SK-MEL-5 (cell line): ENCODE results near the gene HP1BP3. TPM values are rescaled to one million over a fixed set of nuclear protein-coding genes. Genes with fewer than 3 reads are reported as not detected.

Experiments
- DNase-seq: peaks from one replicate; pipeline ENCODE4 v3.0.0-alpha.2; 2016; ENCODE audit warnings: low read depth, low spot score
- in situ Hi-C: cut with HindIII; loops from 2 replicates; pipeline ENCODE4 v1.10.0; 2016; ENCODE audit warnings: low sequenced_read_pairs, high pct_unique_total_duplicates, low pct_unique_long_range_greater_than_20kb
- total RNA-seq: library from RNA; depleted of rRNA; stranded (reverse); fragments of >200 nt; shearing (Covaris generic); gene quantifications from 2 replicates; pipeline ENCODE4 v1.2.3, GENCODE V29; 2014

The HP1BP3 gene
- total RNA-seq, 1 experiment from 2014 or later, result 251 TPM

- in situ Hi-C loops, result no loop called here
- peak; percentile 93 for DNase-seq
Measured at GRCh38 chr1:20786253-20787028, 666 bp downstream of the HP1BP3 start.

- peak; percentile 10 for DNase-seq
- in situ Hi-C loops, result no loop called here
Measured at GRCh38 chr1:20785907-20786252, 1.2 kb downstream of the HP1BP3 start.

GRCh38 chr1:20775700-20776099 is 11.4 kb downstream of the HP1BP3 start:
- in situ Hi-C loops, result no loop called here

GRCh38 chr1:20771780-20772179 is 15.3 kb downstream of the HP1BP3 start:
- in situ Hi-C loops, result no loop called here
- no peak for DNase-seq

More at GRCh38 chr1:20775700-20776099, 11.4 kb downstream of the HP1BP3 start:
- DNase-seq, result no peak

DNA sequence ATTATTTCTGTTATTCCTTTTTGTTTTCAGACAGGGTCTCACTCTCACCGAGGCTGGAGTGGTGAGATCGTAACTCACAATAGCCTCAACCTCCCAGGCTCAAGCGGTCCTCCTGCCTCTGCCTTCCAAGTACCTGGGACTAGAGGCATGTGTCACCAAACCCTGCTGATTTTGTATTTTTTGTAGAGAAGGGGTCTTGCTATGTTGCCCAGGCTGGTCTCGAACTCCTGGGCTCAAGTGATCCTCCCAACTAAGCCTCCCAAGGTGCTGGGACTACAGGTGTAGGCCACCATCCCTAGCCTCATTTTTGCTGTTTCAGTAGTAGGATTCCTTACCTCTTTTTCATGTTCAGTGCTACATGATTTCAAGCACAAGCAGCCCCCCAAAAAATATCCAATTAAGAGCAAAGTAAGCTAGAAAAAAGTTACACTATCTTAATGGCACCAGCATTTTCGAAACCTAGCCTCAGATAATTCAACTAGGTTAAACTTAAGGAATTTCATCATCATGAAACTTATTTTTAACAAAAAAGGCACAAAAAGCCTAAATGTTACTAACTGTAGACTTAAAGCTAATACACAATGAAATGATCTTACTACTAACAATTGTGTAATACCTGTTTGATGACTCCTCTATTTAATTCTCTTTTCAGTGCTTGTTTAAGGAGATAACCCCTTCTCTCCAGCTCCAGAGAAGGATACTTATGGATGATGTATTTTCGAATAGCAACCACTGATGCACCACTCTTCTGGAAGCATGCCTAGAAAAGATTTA is 16.6 kb downstream of the HP1BP3 start:
- DNase-seq, result no peak
- in situ Hi-C loops, result no loop called here

DNA sequence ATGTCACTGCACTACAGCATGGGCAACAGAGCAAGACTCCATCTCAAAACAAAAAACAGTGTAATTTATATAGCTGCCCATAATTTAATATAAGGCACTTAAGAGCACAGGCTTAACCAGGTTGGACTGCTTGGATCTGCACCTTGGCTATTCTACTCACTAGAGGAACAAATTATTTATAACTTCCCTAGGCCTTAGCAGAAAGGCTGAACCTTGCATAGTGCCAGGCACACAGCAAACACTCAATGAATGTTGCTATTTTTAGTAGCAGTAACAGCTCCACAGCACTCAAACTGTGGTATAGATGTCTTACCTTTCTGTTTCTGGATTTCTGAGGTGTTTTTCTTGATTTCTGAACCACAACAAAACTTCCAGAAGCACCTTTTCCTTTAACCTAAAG is 19.8 kb downstream of the HP1BP3 start:
- no peak for DNase-seq
- in situ Hi-C loops, result no loop called here

GRCh38 chr1:20763417-20763816 is 23.7 kb downstream of the HP1BP3 start:
- DNase-seq, result no peak
- in situ Hi-C loops, result no loop called here

DNA sequence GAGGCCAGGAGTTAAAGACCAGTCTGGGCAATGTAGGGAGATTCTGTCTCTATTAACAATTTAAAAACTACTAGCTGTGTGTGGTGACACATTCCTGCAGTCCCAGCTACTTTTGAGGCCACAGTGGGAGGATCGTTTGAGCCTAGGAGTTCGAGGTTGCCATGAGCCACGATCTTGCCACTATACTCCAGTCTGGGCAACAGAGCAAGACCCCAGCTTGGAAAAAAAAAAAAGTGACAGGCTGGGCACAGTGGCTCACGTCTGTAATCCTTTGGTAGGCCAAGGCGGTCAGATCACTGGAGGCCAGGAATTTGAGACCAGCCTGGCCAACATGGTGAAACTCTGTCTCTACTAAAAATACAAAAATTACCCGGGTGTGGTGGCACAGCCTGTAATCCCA is 26.8 kb downstream of the HP1BP3 start:
- in situ Hi-C loops, result no loop called here
- no peak for DNase-seq

- DNase-seq, result no peak
- in situ Hi-C loops, result no loop called here
Measured at GRCh38 chr1:20753589-20753988, 33.5 kb downstream of the HP1BP3 start.

DNA sequence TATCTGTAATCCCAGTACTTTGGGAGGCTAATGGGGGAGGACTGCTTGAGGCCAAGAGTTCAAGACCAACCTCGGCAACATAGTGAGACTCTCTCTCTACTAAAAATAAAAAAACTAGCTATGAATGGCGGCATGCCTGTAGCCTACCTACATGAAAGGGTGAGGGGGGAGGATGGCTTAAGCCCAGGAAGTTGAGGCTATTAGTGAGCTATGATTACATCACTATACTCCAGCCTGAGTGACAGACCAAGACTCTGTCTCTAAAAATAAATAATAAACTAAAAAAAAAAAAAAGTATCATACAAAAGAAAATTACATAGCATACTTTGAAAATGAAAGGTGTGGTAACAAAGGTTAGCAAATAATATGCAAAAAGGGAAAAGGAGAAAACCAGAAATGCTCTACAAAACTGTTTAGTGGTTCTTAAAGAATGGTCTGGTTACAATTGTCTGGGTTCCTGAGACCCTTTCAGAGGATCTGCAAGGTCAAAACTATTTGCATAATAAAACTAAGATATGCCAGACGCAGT is 35.6 kb downstream of the HP1BP3 start:
- in situ Hi-C loops, result no loop called here
- DNase-seq, result no peak

- in situ Hi-C loops, result no loop called here
- DNase-seq, result no peak
Measured at GRCh38 chr1:20742671-20743070, 44.4 kb downstream of the HP1BP3 start.

DNA sequence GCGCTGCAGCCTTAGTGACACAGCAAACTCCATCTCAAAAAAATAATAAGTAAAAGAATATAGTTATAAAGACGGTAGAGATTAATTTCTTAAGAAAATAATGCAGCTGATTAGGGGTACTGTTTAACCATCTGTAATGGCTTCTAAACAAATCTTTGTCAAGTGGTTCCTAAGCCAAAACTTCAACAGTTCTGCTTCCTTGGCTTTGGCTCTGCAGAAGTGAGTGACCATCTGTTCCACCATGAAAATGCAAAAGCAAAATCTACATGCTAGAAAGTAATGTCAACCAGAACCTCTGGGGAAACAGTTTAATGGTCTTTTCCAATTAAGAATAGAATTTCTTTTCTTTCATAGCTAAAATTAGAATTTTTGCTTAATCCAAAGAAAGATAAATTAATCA is 46.3 kb downstream of the HP1BP3 start:
- in situ Hi-C loops, result no loop called here
- DNase-seq, result no peak

DNA sequence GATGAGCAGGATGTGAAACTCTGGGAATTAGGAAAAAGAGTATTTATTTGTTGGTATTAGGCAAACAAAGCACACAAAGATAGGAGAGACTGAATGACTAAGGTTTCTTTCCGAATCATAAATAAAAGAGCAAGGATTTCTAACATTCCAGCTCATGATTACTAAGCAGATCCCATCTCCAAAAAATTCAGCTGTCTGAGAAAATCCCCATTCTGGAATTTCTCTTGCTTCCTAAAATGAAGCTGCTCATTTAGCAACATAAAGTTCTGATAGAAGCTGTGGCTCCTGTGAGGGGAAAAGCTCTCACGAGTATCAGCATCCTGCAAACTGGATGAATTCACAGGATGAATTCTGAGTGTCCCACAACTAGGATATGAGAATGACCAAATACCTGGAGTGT is 47.9 kb downstream of the HP1BP3 start:
- DNase-seq, result no peak
- in situ Hi-C loops, result no loop called here

DNA sequence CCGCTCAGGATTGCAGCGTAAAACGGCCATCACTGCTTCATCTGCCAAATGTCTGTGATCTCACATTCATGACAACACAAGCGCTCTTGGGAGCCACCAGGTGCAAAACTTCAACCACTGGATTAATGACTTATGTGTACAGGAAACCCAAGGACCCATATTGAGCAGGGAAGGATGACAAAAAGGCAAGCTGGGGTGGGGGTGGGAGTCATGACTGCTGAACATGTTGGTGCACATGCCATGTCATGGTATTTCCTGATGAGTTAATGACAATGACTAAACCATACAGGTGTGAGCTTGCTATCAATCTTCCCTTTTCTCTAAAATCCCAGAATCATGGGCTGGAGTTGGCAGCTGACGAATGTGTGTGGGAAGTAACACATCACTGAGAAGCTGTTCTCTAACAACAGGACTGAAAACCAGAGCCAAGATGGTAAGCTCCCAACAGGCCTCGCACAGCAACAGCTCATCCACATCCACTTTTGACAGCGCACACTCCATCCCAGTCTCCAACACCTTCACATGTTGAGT is 51.5 kb downstream of the HP1BP3 start:
- in situ Hi-C loops, result no loop called here

GRCh38 chr1:20733360-20733975 is 53.6 kb downstream of the HP1BP3 start:
- no peak for DNase-seq
- in situ Hi-C loops, result no loop called here

More for the DNA sequence above, 51.5 kb downstream of the HP1BP3 start:
- no peak for DNase-seq

- in situ Hi-C loops, result no loop called here
Measured at GRCh38 chr1:20732588-20733359, 54.3 kb downstream of the HP1BP3 start, which contains the start of gene SH2D5. Gene SH2D5 (minus strand): TSS chr1:20732703. CDS start chr1:20728044, 4,659 bp downstream.

GRCh38 chr1:20732071-20732587 is 55.0 kb downstream of the HP1BP3 start:
- in situ Hi-C loops, result no loop called here
- DNase-seq, result peak; percentile 61

More at GRCh38 chr1:20732588-20733359, 54.3 kb downstream of the HP1BP3 start, which contains the start of gene SH2D5:
- peak; percentile 91 for DNase-seq
